ENCODE results near the gene PRDM11.

DNA sequence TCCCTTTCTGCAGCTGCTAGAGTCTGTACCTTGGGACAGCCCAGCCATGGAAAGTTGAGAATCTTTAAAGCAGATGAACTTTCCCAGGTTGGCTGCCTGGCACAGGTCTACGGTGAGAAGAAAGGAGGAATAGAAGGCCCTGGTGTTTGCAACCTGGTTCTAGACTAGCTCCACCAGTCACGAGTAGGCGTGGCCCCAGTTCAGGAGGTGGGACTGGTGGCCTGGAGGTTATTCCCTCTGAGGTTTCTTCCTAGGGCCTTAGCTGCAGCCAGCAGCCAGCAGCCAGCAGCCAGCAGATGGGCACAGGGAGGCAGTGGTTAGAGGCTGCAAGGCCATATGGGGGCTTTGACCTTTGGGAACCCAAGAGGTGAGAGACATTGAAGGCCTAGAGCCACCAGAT, 40.9 kb downstream of the PRDM11 start:
- TF ChIP-seq, protein P1, sequence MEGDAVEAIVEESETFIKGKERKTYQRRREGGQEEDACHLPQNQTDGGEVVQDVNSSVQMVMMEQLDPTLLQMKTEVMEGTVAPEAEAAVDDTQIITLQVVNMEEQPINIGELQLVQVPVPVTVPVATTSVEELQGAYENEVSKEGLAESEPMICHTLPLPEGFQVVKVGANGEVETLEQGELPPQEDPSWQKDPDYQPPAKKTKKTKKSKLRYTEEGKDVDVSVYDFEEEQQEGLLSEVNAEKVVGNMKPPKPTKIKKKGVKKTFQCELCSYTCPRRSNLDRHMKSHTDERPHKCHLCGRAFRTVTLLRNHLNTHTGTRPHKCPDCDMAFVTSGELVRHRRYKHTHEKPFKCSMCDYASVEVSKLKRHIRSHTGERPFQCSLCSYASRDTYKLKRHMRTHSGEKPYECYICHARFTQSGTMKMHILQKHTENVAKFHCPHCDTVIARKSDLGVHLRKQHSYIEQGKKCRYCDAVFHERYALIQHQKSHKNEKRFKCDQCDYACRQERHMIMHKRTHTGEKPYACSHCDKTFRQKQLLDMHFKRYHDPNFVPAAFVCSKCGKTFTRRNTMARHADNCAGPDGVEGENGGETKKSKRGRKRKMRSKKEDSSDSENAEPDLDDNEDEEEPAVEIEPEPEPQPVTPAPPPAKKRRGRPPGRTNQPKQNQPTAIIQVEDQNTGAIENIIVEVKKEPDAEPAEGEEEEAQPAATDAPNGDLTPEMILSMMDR (IDR thresholded peaks at IDR 0.05) = no peak
- TF ChIP-seq EP300 (IDR thresholded peaks at IDR 0.05) = no peak
